Measurements from ENCODE around the gene POU3F1.
"Not testable (repeated sequence)": the region's sequence is repeated elsewhere in the genome, so short reads cannot be mapped to it uniquely, and the experiment has no call there.

Gene POU3F1

DNA sequence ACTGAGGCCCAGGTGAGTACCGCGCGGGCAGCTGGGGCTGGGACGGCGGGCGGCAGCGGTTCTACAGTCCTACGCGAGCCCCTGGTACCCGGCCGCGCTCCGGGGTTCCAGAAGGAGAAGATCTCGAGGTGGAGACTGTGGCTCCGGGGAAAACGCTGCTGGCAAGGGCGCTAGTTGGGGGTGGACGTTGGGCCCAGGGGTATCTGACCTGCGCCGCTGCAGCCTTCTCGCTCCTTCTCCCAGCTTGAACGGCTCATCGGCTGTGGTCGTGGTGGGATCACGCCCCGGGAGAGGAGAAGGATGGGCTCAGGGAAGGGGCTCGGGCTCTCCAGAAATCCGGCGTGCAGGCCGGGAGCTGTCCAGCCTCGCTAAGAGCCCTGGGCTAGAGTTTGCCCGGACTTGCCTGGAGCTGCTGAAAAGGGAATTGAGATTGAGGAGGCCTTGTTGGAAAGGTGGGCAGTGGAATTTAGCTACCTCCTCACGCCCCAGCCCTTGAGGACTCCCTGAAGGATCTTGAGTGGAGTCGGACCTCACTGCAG lies 1.1 kb upstream of the POU3F1 start:
- DNase-seq (ENCODE audit: low spot score), result no peak

DNA sequence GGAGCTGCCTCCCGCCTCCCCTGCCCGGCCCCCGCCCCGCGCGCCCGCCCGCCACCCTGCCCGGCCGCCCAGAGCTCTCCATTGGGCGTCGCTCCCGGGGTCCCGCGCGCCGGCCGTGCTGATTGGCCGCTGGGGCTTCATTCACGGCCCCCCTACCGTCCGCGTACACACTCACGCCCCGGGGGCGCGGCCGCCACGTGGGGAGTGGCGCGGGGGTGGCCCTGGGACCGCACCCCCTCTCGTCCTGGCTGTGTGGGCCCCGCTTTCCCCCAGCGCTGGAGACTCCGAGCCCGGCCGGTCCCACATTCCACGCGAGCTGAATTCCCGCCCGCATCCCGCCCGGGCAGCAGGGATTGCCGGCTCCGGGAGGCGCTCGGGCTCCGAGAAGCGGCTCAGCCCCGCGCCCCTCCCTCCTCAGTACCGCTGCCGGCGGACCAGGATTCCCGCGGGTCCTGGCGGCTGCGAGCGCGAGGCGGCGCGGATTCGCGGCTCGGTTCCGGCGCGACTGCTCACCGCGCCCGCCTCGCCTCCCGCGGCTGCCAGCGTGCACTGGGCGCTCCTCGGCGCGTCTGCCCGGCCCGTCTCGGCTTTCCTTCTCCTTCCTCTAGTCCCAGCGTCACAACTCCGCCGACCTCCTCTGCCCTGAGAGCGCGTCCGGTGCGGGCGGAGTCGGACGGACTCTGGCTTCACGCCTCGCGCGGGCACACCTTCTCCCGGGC lies 450 bp upstream of the POU3F1 start:
- peak; percentile 96 for DNase-seq (ENCODE audit: low spot score)

DNA sequence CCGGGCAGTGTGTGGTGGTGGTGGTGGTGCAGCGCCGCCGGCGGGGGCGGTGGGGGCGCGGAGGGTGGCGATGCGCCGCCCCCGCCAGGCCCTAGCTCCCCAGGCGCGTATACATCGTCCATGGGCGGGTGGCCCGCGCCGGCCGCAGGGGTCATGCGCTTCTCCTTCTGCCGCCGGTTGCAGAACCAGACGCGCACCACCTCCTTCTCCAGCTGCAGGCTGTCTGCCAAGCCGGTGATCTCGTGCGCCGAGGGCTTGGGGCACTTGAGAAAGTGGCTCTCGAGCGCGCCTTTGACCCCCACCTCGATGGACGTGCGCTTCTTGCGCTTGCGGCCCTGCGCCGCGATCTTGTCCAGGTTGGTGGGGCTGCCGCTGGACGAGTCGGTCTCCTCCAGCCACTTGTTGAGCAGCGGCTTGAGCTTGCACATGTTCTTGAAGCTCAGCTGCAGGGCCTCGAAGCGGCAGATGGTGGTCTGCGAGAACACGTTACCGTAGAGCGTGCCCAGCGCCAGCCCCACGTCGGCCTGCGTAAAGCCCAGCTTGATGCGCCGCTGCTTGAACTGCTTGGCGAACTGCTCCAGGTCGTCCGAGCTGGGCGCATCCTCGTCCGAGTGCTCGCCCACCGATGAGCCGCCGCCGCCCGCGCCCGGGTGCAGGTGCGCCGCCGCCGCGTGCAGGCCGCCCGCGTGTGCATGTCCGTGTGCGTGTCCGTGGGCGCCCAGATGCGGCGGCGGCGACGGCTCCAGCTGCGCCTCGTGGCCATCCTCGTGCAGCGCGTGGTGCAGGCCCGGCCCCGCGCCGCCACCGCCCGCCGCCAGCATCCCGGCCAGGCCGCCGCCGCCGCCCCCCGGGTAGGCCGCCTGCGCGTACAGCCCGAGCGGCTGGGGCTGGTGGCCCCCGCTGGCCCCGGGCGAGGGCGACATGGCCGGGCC lies 926 bp downstream of the POU3F1 start:
- DNase-seq (ENCODE audit: low spot score), result no peak

DNA sequence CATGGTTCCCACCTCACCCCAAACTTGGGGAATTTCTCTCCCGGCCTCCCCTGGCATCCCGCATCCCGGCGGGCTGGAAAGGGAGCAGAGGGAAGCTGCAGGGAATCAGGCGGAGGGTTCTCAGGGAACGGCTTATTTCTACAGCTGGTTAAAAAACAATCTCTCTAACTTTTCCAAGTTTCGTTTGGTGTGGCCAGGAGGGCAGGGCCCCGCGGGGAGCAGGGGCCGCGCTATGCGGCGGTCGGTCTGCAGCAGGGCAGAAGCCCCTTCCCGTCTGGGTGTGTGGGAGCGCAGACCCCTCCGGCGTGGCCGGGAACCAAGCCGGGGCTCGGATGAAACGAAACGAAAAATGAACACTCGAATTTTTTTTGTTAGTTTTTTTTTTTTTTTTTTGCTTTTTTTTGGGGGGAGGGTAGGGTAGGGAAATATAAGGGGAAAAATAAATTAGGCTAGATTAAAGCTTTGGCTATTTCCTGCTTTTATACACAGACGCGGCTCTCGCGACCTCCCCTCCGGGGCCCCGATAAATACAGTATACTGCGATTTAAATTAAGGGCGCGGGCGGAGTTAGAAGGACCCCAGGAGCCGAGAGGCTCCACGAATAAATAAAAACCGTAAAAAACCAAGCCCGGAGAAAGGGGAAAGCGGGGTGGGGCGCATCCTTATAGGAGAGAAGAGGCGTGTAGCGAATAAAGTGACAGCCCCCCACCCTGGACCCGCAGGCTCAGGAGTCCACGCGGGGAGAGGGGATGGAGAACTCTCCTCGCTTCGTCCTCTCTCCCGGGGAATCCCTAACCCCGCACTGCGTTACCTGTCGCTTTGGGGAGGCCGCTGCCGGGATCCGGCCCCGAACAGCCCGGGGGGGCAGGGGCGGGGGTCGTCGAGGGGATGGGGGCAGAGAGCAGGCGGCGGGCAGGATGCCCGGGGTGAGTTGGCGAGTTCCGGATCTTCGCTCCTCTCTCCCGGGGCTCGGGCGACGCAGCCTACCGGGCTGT lies 2.1 kb downstream of the POU3F1 start:
- DNase-seq (ENCODE audit: low spot score), result no peak

DNA sequence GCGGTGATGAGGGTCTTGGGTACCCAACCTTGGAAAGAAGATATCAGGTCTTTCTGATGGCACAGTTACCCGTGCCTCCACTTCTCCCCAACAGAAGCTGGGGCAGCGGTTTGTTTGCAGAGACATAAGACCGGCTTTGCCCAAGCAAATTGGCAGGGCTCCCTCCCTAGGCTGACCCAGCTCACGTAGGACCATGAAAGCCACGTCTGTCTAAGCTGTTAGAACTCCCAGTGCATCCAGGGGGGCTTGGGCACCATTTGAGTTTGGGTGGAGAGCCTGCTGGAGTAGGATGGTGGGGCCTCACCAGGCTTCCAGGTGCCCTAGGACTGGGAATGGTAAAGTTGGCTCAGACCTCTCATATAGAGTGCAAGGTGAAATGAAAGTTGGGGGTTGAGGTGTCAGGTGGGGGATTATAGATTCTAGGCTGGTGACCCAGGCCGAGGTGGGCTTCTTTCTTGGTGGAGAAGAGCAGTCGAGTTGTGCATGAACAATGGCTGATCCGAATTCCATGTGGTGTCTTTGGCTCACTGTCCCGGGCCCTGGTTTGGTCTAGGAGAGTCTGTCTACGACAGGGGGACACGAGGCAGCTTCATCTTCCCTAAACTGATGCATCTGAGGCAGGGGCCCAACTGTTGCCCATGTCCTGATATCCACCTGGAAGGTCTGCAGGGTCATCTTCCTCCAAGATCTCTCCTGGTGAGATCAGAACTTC lies 3.4 kb downstream of the POU3F1 start:
- no peak for DNase-seq (ENCODE audit: low spot score)

DNA sequence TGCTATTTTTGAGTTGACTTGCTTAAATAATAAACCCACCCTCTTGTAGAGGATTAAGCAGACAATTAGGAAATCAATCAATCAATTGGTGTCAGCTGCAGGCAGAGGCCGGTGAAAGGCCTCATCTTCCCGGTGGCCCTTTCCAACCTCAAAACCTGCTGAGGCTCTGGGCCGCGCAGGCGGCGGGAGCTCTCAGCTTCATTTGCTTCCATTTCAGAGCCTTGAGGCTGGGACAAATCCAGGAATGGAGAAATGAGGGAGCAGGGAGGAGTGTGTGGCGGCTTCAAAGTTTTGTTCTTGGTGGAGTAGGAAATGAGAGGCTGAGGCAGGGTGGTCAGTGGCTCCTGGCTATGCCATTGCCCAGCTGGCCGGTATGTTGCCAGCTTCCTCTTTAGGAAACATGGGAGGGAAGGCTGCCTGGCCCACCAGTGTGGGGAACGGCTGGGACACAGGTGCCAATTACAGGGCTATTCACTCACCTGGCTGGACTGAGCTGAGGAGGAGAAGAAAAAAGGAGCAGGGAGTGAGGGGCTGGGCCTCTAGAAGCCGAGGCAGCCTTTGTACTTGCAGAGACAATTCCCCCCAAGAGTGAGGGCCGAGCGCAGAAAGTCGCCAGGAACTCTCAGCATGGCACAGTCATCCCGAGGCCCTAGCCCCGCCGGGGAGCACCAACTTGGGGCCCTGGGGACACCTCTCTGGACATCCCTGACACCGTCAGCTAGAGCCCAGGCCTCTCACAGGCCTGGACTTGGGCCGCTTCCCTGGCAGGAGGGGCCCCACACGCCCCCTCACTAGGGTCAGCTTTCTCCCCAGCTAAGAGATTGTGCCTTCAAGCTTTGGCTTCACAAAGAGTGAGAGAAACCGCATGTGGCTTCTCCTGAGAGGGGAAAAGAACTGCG lies 4.4 kb downstream of the POU3F1 start:
- no peak for DNase-seq (ENCODE audit: low spot score)

DNA sequence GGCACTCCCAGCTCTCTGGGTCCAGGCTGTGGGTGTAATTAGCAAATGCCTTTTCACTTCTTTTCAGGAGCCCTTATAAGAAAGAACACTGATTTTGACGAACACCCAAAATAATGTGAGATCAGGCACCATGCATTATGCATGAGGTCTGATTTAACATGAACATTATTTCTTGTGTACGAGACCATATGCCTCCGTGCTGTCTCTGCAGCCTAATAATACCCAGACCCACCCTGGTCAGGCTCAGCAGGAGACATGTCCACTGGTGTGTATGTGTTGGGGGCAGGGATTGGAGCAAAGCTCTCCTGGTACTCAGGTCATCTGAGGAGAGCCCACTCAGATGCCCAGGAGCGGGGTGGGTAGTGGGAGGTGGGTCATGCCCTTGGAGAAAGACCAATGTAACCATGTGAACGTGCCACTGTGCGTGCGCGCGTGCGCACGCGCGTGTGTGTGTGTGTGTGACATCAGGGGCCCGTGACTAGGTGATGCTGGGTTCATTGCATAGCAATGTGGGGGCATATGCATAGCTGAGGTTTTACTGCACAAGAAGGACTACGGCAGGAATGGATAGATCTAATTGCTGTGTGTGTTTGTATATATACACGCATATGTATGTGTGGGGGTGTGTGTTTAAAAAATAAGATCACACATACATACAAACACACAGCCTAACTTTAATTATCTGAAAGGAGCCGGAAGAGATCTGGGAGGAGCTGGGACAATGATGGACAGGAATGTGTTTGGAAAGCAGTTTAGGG lies 7.1 kb downstream of the POU3F1 start:
- DNase-seq (ENCODE audit: low spot score), result no peak

DNA sequence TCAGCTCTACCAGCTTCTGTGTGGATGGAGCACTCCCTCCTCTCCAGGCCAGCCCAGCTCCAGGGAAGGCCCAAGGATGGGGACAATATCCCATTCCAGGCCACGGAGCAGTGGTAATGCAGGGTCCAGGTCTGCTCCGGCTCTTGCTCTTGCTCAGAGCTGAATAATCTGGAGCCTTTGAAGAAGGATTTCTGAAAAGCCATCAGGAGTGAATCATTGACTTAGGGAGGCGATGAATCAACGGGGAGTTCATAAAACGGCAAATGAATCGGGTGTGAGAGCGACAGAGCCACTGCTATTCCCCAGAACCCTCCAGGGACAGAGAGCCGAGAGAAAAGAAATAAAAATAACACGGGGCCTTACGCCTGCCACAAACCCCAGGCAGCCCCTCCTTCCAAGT lies 7.7 kb downstream of the POU3F1 start:
- no peak for DNase-seq (ENCODE audit: low spot score)

DNA sequence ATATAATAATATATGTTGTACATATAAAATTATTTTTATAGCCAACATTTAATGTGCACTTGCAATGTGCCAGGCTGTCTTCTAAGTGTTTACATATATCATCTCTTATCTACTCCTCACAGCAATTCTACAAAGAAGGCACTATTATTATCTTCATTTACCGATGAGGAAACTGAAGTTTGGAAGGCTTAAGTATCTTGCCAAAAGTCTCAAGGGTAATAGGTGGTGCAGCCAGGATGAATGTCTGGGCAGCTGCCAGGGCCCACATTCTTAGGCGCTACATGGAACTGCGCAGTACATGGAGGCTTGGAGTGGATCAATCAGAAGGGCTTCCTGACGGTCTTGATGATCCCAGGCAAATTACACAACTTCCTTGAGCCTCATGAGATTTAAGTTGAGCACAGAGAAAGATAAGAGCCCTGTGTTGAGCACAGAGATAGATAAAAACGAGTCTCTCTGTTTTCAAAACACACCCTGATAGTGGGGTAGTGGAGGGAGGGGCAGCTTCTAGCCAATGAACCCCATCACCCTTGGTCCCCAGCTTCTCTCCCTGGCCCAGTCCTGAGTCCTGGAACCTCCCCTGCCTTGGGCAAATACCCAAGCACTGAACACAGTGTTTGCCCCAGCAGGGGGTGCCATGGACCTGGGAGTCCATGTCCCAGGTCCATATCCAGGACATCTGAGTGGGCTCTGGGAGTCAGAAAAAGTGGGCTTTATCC lies 9.2 kb downstream of the POU3F1 start:
- DNase-seq (ENCODE audit: low spot score), result no peak

DNA sequence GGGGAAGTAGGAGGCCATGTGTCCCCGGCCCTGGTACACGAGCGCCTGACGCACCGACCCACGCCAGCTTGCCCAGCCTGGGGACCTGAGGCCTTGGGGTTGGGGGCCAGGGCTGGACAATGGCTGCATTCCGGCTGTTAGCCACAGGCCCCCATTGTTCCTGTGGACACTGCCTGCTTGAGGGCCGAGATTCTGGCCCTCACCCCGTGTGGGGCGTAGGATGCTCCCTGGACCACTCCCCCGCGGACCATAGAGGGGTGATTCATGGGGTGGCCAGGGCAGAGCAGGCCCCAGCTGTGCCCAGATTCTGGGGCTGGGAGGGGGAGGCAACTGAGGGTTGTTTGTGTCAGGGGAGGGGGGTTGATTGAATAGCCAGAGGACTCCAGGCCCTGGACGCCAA lies 11.7 kb downstream of the POU3F1 start:
- DNase-seq (ENCODE audit: low spot score), result no peak

DNA sequence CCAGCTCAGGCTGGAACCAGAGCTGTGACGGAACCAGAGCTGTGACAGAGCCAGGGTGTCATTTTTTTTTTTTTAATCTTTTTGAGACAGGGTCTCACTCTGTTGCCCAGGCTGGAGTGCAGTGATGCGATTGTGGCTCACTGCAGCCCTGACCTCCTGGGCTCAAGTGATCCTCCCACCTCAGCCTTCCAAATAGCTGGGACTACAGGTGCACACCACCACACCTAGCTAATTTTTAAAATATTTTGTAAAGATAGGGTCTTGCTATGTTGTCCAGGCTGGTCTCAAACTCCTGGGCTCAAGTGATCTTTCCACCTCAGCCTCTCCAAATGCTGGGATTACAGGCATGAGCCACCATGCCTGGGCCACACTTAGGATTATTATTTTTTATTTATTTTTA lies 13.6 kb downstream of the POU3F1 start:
- not testable (repeated sequence) for DNase-seq (ENCODE audit: low spot score)

DNA sequence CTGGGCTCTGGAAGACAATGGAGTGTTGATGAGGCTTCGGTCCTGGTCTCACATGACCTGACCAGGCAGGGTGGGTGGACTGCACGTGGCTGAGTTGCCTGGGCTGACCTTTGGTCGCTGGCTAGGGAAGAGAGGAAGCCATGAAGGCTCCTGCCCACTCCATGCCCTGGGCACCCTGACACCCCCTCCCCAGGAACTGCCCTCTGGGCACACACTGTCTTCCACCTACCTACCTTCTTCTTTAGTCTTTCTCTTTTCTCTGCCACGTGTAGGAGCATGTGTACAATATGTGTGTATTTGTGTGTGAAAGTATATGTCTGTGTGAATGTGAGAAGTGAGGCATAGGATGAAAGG lies 15.1 kb downstream of the POU3F1 start:
- DNase-seq (ENCODE audit: low spot score), result no peak

DNA sequence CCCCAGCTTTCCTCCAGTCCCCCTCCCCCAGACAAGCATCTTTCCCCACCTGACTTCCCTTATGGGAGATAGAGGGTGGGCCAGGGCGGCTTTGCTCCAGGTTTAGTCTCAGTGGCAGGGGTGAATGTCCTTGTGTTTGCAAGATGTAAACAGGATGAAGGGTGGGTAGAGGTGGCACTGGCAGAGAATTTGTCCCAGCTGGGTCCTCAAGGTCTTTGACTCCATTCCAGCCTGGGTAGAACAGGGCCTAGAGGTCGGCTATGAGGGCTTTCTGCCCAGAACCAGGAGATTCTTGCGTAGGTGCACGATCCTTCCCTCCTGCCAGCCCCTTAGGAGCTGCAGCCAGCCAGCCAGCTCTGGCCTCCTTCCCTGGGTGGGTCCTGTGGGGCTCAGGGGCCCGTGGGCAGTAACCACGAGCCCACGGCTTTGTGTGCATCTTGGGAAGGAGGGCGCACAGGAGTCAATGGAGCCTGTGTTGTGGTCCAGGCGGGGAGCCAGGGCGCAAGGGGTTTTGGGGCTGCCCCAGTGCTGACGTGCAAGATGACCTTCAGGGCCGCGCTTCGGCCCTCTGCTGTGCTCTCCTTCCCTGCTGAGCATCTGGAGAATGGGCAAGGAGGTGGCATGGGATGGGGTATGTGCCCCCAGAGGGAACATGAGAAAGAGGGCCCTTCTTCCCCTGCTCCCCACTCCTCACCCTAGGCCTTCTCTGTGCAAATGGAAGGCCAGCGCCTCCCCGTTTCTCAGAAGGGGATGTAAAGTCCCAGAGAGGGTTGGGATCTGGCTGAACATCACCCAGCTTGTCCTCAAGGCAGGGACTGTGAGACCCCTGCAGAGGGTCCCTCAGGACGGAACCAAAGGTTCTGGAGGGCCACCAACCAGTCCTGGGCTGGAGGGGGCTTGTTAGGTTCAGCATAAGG lies 15.7 kb downstream of the POU3F1 start:
- no peak for DNase-seq (ENCODE audit: low spot score)

DNA sequence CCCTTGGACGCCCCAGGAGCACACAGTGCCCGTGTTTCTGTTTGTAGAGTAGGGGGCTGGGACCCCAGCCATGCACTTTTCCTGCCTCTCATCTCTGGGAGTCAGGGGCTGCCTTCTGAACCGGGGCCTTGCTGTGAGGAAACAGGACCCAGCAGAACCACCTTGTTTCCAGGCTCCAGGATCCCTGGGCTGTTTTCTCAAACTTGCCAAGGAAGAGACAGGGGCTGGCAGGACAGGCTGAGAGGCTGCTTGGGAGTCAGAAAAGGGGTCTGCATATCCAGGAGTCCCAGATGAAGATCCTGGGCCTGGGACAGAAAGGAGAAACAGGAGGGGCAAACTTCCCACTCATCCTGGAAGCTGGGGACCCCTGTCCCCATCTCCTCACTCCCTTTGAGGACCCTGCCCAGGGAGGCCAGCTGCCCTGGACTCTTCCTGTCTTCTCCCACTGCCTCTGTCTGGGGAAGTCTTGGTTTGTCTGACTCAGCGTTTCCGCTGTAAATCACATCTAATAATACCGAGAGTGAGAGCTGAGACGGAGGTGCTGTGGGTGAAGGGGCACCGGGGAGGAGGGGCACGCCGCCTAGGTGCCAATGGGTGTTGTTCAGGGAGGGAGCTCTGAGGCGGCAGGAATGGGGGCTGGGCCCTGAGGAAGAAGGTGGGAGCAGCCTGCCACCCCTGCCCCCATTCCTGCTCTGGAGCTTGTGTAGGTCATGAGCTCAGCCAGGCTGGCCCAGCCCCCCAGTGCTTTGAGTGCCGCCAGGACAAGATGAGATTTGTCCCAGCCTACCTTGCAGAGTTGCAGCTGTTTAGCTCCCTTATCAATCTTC lies 16.7 kb downstream of the POU3F1 start:
- no peak for DNase-seq (ENCODE audit: low spot score)

DNA sequence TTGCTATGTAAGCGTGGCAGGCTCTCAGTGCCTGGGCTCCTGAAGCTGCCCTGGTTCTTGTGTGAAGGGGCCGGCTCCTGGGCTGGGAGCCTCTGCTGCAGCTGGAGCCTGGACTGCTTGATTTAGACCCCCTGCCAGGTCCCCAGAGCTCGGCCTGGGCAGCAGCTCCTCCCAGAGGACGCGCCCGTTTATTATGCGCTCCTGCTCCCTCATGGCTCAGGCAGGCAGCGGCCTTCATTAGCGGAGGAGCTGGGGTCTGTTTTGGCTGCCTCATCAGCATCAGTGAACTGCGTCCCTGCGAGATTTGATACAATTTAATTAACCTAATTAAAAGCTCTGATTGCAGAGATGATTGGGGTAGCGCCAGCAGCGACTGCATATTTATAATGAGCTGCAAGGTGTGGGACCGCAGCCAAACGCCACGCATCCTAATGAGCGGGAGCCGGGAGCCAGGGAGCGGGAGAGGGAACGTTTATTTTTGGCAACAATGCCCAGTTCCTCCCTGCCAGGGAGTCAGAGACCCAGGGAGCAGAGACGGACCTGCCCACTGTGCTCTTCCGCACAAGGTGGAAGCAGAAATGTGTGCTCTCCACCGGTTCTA lies 17.4 kb downstream of the POU3F1 start:
- DNase-seq (ENCODE audit: low spot score), result peak; percentile 71

DNA sequence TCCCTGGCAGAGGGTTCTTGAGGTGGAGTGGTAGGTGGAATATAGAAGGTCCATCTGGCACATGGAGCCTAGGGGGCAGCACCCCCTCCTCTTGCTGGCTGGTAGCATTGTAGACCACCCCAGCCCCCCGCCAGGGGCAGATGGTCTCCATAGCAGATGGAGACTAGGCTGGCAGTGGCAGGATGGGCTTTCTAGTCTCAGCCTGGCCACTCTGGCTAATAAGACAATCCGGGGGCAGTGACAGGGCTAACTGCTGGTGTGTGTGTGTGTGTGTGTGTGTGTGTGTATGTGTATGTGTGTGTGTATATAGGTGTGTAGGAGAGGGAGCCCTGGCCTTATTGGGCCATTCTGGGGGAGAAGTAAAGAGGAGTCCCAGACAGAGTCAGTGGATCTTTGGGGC lies 17.9 kb downstream of the POU3F1 start:
- DNase-seq (ENCODE audit: low spot score), result peak; percentile 49
